NAMALWA (cell line): ENCODE measurements around the gene AHSP.
"Not testable (repeated sequence)": the region's sequence is repeated elsewhere in the genome, so short reads cannot be mapped to it uniquely, and the experiment has no call there.

ENCODE experiments used
- DNase-seq: peaks from one replicate; pipeline ENCODE4 v3.0.0-alpha.2; 2015; ENCODE audit warnings: low spot score

AHSP gene

DNA sequence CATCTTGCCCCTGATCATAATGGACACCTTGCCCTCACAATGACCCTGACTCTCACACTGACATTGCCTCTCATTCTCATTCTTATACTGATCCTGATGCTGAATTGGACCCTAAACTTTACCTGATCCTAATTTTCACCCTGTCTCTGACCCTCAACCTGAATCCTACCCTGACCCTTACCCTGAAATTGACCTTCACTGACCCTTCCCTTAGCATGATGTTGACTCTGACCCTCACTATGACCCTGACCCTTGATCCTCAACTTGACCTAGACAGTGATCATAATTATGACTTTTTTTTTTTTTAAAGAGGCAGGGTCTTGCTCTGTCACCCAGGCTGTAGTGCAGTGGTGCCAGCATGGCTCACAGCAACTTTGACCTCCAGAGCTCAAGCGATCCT lies 3.4 kb downstream of the AHSP start:
- DNase-seq: no peak

DNA sequence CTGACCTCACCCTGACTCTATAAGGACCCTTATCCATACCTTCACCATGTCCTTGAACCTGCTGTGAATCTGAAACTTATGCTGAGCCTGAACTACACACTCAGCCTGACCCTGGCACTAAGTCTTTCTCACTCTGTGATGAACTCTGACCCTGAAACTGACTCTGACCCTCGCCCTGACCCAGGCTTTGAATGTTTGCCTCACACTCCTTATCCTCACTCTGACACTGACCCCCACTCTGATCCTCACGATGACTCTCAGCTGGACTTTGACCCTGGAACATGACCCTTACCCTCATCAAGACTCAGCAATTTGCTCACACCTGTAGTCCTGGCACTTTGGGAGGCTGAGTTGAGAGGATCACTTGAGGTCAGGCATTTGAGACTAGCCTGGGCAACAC lies 4.4 kb downstream of the AHSP start:
- no peak for DNase-seq

- DNase-seq: no peak
Measured at GRCh38 chr16:31532896-31533295, 5.2 kb downstream of the AHSP start.

DNA sequence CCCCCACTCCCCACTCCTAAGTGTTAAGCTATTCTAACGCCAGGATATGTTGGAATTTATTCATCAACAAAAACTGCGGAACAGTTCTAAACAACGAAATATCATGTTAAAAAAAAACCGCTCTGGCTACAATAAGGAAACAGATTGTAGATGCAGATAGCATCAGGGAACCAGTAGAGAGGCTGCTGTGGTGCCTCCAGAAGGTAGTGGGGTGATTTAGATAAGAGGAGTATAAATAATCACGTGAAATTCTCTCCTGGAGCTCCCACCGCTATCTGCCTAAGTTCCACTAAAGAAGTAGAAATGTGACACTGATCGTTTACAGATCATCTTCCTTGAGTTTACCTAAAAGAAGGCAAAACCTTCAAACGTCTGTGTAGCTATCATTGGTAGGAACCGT lies 8.0 kb downstream of the AHSP start:
- DNase-seq: no peak

DNA sequence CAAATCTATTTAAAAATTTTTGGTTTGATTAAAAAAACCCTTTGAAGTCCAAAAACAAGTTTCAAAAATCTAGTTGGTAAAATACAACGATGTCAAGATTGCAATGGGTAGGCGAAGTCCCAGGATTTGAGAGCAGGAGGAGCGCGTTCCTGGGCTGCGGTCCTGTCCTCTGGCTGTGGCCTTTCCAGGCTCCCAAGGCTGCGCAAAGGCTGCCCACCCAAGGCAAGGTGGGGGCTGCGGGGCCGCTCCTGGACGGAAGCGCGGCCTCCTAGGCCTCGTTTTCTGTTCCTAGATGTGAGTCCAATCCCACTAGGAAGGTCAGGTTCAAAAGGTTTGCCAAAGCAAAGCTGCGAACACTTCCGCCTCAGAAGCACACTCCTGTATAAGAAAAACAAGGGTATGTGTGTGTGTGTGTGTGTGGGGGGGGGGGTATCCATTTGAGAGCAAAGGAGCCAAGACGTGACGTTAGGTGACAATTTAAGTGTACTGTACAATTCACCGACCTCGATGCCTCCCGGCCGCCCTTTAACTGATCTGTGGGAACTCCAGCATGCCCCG lies 9.2 kb downstream of the AHSP start:
- no peak for DNase-seq

GRCh38 chr16:31537362-31538242 lies 9.9 kb downstream of the AHSP start:
- DNase-seq: no peak

DNA sequence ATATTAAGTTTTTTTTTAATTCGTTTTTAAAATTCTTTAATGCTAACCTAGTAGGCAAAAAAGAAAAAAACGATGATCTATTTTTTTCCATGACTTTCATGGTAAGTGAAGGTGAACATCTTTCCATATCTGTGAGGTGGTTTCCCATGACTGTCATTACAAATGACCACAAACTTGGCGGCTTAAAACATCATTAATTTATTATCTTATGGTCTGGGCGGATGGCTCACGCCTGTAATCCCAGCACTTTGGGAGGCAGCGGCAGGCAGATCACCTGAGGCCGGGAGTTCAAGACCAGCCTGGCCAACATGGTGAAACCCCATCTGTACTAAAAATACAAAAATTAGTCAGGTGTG lies 10.5 kb downstream of the AHSP start:
- DNase-seq: not testable (repeated sequence)

DNA sequence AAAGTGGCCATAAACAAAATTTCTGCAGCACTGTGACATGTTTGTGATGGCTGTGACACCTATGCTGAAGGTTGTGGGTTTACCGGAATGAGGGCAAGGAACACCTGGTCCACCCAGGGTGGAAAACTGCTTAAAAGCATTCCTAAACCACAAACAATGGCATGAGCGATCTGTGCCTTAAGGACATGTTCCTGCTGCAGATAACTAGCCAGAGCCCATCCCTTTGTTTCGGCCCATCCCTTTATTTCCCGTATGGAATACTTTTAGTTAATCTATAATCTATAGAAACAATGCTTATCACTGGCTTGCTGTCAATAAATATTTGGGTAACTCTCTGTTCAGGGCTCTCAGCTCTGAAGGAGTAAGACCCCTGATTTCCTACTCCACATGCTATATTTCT lies 12.1 kb downstream of the AHSP start:
- DNase-seq: not testable (repeated sequence)

DNA sequence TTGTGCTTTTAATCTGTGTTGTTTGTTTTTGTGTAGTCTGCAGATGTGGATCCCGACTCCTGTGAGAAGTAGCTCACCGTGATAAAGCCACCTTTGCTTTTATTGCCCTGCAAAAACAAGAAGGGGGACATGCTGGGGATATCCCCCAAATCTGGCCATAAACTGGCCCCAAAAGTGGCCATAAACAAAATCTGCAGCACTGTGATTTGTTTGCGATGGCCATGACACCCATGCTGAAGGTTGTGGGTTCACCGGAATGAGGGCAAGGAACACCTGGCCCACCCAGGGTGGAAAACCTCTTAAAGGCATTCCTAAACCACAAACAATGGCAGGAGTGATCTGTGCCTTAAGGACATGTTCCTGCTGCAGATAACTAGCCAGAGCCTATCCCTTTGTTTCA lies 15.1 kb downstream of the AHSP start:
- no peak for DNase-seq

DNA sequence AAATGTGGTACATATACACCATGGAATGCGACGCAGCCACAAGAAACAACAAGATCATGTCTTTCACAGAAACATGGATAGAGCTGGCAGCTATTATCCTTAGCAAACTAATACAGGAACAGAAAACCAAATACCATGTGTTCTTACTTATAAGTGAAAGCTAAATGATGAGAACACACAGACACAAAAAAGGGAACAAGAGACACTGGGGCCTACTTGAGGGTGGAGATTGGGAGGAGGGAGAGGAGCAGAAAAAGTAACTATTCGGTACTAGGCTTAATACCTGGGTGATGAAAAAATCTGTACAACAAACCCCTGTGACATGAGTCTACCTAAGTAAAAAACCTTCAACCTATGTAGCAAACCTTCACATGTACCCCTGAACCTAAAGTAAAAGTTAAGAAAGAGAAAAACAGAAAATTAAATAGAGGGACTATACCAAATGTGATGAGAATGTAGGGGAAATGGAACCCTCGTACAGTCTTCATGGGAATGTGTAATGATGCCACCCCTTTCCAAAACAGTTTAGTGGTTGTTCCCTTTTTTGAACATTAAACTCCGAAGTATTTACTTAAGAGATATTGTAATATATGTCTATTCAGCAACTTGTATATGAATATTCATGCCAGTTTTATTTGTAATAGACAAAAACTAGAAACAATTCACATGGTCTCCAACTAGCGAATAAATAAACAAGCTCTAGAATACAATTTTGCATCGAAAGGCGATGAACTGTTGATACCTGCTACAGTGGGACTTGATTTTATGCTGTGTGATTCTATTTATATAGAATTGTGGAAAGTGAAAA lies 33.9 kb downstream of the AHSP start:
- DNase-seq: no peak

DNA sequence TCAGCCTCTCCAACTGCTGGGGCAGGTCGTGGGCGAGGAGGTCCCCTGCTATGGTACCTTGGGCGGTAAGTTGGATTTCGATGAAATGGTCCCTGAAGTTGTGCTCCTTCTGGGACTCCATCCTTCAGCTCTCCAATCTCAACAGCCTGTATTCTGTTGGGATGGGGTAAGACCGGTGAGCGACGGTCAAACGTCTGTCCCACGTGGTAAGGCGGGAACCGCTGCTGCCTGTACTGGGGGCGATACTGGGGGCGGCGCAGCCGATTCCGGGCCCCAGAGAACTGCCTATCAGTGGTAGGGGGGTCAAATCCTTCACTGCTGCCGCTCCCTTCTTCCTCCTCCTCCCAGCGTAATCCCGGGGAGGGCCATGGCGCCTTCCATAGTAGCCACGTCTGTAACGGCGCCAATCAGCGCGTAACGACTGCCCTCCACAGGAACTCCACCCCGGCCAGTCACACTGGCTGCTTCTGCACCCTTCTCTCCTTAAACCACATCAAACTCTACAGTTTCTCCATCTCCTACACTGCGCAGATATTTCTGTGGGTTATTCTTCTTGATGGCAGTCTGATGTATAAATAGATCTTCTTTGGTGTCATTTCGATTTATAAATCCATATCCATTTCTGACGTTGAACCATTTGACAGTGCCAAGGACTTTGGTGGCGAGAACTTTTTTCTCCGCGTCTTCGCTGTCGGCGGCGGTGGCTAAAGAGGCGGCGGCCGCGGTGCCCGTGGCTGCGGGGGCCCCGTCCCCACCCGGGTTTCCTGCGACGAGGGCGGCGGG lies 41.1 kb downstream of the AHSP start:
- DNase-seq: no peak

DNA sequence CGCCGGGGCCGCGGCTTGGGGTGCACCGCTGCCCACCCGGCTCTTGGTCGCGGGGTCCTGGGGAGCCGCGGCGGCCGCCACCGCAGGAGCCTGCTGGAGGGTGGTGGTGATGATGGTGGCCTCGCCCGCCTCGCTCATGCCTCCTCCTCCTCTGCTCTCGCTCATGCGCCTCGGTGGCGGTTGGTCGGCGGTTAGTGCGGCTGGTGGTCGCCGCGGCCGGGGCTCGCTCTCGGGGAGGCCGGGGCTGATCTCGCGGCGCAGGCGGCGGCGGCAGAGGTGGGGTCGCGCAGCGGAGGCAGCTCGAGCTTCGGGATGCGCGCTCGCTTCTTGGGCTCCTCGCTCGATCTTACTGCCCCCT lies 41.6 kb downstream of the AHSP start:
- no peak for DNase-seq

- DNase-seq: no peak
Measured at GRCh38 chr16:31572821-31573220, 45.1 kb downstream of the AHSP start.

- not testable (repeated sequence) for DNase-seq
Measured at GRCh38 chr16:31574159-31574558, 46.5 kb downstream of the AHSP start.

- no peak for DNase-seq
Measured at GRCh38 chr16:31577411-31577810, 49.7 kb downstream of the AHSP start.
